HL-60 (cell line): Measurements from ENCODE around the gene BAZ1A.

ENCODE experiments used
- DNase-seq, 2 experiments: peaks; one replicate each; pipeline ENCODE4 v3.0.0-alpha.2; 2010 to 2020; ENCODE audit warnings: low read depth in 1 of 2, low spot score in 1 of 2
- H3K27ac ChIP-seq: fragments of 250-450 bp; sonication (Bioruptor Pico); replicated peaks from 2 replicates; pipeline ENCODE4 v1.5.1; 2020; ENCODE audit warnings: mild to moderate bottlenecking, moderate library complexity
- H3K27me3 ChIP-seq: fragments of 250-450 bp; sonication (Bioruptor Pico); 2 replicates; pipeline ENCODE4 v1.5.1; 2021; ENCODE audit warnings: mild to moderate bottlenecking, moderate library complexity; ENCODE audit not compliant: insufficient read depth, poor library complexity, severe bottlenecking
- H3K4me3 ChIP-seq: replicated peaks from 2 replicates; pipeline ENCODE4 v1.5.1; 2011; ENCODE audit warnings: mild to moderate bottlenecking, control low read depth, low read length; ENCODE audit not compliant: insufficient read depth
- GABPA ChIP-seq: IDR thresholded peaks from 2 replicates; pipeline ENCODE4 v1.6.1; 2012; ENCODE audit warnings: low read depth
- POLR2AphosphoS5 ChIP-seq: IDR thresholded peaks from 2 replicates; pipeline ENCODE4 v1.6.1; 2012; ENCODE audit warnings: low read depth
- SPI1 ChIP-seq: IDR thresholded peaks from 2 replicates; pipeline ENCODE4 v1.6.1; 2012; ENCODE audit warnings: low read depth, mild to moderate bottlenecking, borderline replicate concordance
- TF ChIP-seq, protein P1 (sequence below): IDR thresholded peaks from 2 replicates; pipeline ENCODE4 v1.6.1; 2012; ENCODE audit warnings: low read depth; ENCODE audit not compliant: insufficient replicate concordance
- TF ChIP-seq, protein P2 (sequence below): IDR thresholded peaks from one replicate; pipeline ENCODE4 v1.5.1; 2011; ENCODE audit warnings: low read length, control low read depth, inconsistent platforms; ENCODE audit not compliant: insufficient read depth

BAZ1A gene

DNA sequence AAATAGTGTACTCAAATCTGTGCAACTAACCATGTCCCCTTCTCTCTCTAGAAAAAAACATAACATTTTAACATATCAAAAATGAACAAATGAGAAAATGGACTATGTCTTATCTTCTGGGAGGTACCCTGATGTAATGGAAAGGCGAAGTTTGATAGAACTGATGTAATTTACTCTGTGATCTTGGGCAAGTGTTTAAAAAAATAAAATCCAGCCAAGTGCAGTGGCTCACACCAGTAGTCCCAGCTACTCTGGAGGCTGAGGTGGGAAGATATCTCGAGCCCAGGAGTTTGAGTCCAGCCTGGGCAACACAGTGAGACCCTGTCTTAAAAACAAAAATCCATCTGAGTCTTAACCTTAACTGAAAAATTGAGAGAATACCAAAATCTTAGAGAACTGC, 124.9 kb downstream of the BAZ1A start:
- TF ChIP-seq SPI1 (no peak), POLR2AphosphoS5 (no peak), GABPA (no peak)
- TF ChIP-seq, protein P1, sequence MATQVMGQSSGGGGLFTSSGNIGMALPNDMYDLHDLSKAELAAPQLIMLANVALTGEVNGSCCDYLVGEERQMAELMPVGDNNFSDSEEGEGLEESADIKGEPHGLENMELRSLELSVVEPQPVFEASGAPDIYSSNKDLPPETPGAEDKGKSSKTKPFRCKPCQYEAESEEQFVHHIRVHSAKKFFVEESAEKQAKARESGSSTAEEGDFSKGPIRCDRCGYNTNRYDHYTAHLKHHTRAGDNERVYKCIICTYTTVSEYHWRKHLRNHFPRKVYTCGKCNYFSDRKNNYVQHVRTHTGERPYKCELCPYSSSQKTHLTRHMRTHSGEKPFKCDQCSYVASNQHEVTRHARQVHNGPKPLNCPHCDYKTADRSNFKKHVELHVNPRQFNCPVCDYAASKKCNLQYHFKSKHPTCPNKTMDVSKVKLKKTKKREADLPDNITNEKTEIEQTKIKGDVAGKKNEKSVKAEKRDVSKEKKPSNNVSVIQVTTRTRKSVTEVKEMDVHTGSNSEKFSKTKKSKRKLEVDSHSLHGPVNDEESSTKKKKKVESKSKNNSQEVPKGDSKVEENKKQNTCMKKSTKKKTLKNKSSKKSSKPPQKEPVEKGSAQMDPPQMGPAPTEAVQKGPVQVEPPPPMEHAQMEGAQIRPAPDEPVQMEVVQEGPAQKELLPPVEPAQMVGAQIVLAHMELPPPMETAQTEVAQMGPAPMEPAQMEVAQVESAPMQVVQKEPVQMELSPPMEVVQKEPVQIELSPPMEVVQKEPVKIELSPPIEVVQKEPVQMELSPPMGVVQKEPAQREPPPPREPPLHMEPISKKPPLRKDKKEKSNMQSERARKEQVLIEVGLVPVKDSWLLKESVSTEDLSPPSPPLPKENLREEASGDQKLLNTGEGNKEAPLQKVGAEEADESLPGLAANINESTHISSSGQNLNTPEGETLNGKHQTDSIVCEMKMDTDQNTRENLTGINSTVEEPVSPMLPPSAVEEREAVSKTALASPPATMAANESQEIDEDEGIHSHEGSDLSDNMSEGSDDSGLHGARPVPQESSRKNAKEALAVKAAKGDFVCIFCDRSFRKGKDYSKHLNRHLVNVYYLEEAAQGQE, result no peak
- TF ChIP-seq, protein P2, sequence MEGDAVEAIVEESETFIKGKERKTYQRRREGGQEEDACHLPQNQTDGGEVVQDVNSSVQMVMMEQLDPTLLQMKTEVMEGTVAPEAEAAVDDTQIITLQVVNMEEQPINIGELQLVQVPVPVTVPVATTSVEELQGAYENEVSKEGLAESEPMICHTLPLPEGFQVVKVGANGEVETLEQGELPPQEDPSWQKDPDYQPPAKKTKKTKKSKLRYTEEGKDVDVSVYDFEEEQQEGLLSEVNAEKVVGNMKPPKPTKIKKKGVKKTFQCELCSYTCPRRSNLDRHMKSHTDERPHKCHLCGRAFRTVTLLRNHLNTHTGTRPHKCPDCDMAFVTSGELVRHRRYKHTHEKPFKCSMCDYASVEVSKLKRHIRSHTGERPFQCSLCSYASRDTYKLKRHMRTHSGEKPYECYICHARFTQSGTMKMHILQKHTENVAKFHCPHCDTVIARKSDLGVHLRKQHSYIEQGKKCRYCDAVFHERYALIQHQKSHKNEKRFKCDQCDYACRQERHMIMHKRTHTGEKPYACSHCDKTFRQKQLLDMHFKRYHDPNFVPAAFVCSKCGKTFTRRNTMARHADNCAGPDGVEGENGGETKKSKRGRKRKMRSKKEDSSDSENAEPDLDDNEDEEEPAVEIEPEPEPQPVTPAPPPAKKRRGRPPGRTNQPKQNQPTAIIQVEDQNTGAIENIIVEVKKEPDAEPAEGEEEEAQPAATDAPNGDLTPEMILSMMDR, result no peak
- H3K4me3 ChIP-seq, result no peak overlapping the region
- no peak for DNase-seq
- no peak overlapping the region for H3K27ac ChIP-seq
- H3K27me3 ChIP-seq, result no peaks in the 10 kb centered on the region

DNA sequence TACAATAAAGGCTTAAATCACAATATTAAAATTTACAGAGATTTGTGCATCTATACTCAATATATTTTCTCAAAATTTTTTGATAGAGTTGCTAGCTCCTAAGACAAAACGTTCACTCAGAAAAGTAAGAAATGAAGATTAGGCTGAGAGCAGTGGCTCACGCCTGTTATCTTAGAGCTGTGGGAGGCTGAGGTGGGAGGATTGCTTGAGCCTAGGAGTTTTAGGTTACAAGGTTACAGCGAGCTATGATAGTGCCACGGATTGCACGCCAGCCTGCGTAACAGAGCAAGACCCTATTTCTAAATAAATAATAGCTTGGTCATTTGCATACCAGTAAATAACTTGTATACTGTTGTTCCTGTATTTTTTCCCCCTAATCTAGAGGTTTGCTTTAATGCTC, 125.8 kb downstream of the BAZ1A start:
- TF ChIP-seq, protein P2, result no peak
- TF ChIP-seq GABPA, result no peak
- TF ChIP-seq, protein P1, result no peak
- TF ChIP-seq POLR2AphosphoS5, result no peak
- no peak for TF ChIP-seq SPI1
- Histone ChIP-seq H3K27me3 (no peaks in the 10 kb centered on the region), H3K4me3 (no peak overlapping the region), H3K27ac (no peak overlapping the region)
- no peak for DNase-seq

- H3K4me3 ChIP-seq, result no peak overlapping the region
- DNase-seq, result peak; percentile 27 to 77
- H3K27me3 ChIP-seq, result no peaks in the 10 kb centered on the region
- TF ChIP-seq, protein P1, result no peak
- TF ChIP-seq SPI1 (no peak), POLR2AphosphoS5 (no peak), GABPA (no peak)
- TF ChIP-seq, protein P2, result no peak
- H3K27ac ChIP-seq, result peak overlapping the region; percentile 52
Measured at GRCh38 chr14:34742270-34743115, 132.7 kb downstream of the BAZ1A start.
